RWPE2 (cell line): Measurements from ENCODE around the gene GIMD1.
"Not testable (repeated sequence)": the region's sequence is repeated elsewhere in the genome, so short reads cannot be mapped to it uniquely, and the experiment has no call there.

ENCODE experiments used
- ATAC-seq: fragments of 200-7000 bp; cut with Tn5 transposase; 3 replicates; pipeline ENCODE4 v1.9.1; 2021; ENCODE audit warnings: low read depth
- DNase-seq: peaks from one replicate; pipeline ENCODE4 v3.0.0-alpha.2; 2020; ENCODE audit warnings: low spot score
- H3K27ac ChIP-seq: fragments of 450-650 bp; 2 replicates; pipeline ENCODE4 v1.5.1; 2017; ENCODE audit warnings: mild to moderate bottlenecking; ENCODE audit not compliant: poor library complexity, severe bottlenecking
- H3K27me3 ChIP-seq: fragments of 250-450 bp; sonication (Bioruptor Pico); 2 replicates; pipeline ENCODE4 v1.5.1; 2021; ENCODE audit warnings: mild to moderate bottlenecking, moderate library complexity; ENCODE audit not compliant: insufficient read depth, poor library complexity, severe bottlenecking
- H3K36me3 ChIP-seq: fragments of 250-450 bp; sonication (Bioruptor Pico); 2 replicates; pipeline ENCODE4 v1.5.1; 2020; ENCODE audit warnings: low read depth, mild to moderate bottlenecking, moderate library complexity
- H3K4me1 ChIP-seq: fragments of 250-450 bp; sonication (Bioruptor Pico); 2 replicates; pipeline ENCODE4 v1.5.1; 2021; ENCODE audit warnings: mild to moderate bottlenecking, moderate library complexity; ENCODE audit not compliant: insufficient read depth, poor library complexity, severe bottlenecking
- H3K4me3 ChIP-seq: fragments of 250-450 bp; sonication (Bioruptor Pico); 2 replicates; pipeline ENCODE4 v1.5.1; 2021; ENCODE audit warnings: mild to moderate bottlenecking, moderate library complexity; ENCODE audit not compliant: severe bottlenecking
- H3K9me3 ChIP-seq: fragments of 250-450 bp; sonication (Bioruptor Pico); 2 replicates; pipeline ENCODE4 v1.5.1; 2021; ENCODE audit warnings: mild to moderate bottlenecking, moderate library complexity; ENCODE audit not compliant: severe bottlenecking
- TF ChIP-seq, protein P1 (sequence below): fragments of 450-650 bp; IDR thresholded peaks from one replicate; pipeline ENCODE4 v1.5.1; 2017; ENCODE audit warnings: mild to moderate bottlenecking, moderate library complexity; ENCODE audit not compliant: poor library complexity, severe bottlenecking

The GIMD1 gene

DNA sequence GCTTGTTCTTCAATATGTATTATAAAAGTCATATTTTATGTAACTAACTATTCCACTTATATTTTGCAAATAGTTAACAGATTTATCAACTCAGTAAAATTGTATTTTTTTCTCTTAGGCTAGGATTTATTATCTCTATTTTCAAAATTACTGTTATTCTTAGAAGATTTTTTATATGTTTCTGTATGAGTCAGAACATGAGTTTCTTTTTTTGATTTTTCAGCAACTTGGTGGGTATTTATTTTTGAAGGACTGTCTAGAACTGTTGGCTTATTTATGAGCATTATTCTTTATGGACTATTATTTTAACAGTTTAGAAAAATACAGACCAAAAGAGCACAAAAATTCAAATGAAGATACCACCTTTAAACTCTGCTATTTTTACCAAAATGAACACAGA, 45.5 kb downstream of the GIMD1 start:
- DNase-seq, result no peak

DNA sequence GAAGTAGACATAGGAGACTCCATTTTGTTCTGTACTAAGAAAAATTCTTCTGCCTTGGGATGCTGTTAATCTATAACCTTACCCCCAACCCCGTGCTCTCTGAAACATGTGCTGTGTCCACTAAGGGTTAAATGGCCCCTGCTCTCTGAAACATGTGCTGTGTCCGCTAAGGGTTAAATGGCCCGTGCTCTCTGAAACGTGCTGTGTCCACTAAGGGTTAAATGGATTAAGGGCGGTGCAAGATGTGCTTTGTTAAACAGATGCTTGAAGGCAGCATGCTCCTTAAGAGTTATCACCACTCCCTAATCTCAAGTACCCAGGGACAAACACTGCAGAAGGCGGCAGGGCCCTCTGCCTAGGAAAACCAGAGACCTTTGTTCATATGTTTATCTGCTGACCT, 46.8 kb downstream of the GIMD1 start:
- not testable (repeated sequence) for H3K4me3 ChIP-seq

More for the DNA sequence above, 45.5 kb downstream of the GIMD1 start:
- TF ChIP-seq, protein P1, sequence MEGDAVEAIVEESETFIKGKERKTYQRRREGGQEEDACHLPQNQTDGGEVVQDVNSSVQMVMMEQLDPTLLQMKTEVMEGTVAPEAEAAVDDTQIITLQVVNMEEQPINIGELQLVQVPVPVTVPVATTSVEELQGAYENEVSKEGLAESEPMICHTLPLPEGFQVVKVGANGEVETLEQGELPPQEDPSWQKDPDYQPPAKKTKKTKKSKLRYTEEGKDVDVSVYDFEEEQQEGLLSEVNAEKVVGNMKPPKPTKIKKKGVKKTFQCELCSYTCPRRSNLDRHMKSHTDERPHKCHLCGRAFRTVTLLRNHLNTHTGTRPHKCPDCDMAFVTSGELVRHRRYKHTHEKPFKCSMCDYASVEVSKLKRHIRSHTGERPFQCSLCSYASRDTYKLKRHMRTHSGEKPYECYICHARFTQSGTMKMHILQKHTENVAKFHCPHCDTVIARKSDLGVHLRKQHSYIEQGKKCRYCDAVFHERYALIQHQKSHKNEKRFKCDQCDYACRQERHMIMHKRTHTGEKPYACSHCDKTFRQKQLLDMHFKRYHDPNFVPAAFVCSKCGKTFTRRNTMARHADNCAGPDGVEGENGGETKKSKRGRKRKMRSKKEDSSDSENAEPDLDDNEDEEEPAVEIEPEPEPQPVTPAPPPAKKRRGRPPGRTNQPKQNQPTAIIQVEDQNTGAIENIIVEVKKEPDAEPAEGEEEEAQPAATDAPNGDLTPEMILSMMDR, result no peak
- peaks cover 14% of the 10 kb centered on the region for H3K4me1 ChIP-seq
- H3K27me3 ChIP-seq, result no peaks in the 10 kb centered on the region
- no peak for ATAC-seq
- peaks cover 71% of the 10 kb centered on the region for H3K36me3 ChIP-seq
- no peak overlapping the region for H3K4me3 ChIP-seq
- H3K9me3 ChIP-seq, result no peaks in the 10 kb centered on the region
- H3K27ac ChIP-seq, result no peak overlapping the region

DNA sequence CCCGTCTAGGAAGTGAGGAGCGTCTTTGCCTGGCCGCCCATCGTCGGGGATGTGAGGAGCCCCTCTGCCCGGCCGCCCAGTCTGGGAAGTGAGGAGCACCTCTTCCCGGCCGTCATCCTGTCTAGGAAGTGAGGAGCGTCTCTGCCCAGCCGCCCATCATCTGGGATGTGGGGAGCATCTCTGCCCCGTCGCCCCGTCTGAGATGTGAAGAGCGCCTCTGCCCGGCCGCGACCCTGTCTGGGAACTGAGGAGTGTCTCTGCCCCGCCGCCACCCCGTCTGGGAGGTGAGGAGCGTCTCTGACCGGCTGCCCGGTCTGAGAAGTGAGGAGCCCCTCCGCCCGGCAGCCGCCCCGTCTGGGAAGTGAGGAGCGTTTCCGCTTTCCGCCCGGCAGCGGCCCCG, 47.4 kb downstream of the GIMD1 start:
- not testable (repeated sequence) for ATAC-seq, DNase-seq, H3K9me3 ChIP-seq, H3K27ac ChIP-seq, H3K4me3 ChIP-seq, H3K27me3 ChIP-seq
- Histone ChIP-seq H3K36me3 (peaks cover 52% of the 10 kb centered on the region), H3K4me1 (peaks cover 23% of the 10 kb centered on the region)

More for the DNA sequence above, 46.8 kb downstream of the GIMD1 start:
- Histone ChIP-seq H3K4me1 (peaks cover 23% of the 10 kb centered on the region), H3K36me3 (peaks cover 58% of the 10 kb centered on the region)
- H3K27ac ChIP-seq, ATAC-seq, H3K27me3 ChIP-seq, DNase-seq, H3K9me3 ChIP-seq: not testable (repeated sequence)

DNA sequence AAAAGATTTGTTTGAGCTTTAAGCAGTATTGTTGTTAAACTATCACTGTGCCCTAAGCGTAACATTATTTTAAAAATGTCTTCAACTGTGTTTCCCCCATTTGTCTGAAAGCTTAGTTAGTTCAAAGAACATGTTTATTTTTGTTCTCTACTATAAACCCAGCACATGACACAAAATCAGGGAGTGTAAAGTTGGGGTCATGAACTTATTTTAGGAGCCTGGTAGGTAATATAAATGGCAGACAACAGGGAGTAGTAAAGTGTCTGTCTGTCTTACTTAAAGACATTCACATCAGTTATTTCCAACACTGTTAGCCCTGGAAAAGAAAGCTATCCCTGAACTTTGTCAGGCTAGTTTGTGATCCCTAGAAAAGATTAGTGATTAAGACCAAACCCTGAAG, 48.3 kb downstream of the GIMD1 start:
- ATAC-seq, result no peak
- Histone ChIP-seq H3K9me3 (no peaks in the 10 kb centered on the region), H3K36me3 (peaks cover 42% of the 10 kb centered on the region), H3K27me3 (no peaks in the 10 kb centered on the region), H3K27ac (no peak overlapping the region), H3K4me3 (no peak overlapping the region), H3K4me1 (peaks cover 17% of the 10 kb centered on the region)
- TF ChIP-seq, protein P1, result no peak
- no peak for DNase-seq

DNA sequence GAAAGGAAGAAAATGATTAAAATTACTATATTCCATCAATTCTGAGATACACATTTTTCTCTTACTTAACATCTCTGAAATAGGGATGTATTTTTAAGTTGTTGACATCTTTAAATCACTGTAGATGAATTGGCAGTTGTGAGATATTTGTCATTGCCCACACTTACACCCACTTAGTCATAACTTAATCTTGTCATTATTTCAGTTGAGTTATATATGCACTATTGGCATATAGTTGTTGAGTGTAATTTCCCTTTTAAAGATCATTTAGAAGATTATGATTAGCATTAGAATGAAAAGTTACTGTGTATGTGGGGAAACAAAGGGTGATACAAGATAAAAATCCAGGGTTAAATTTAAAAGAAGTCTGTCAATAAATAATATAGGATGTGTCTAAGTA, 50.1 kb downstream of the GIMD1 start:
- H3K27ac ChIP-seq, result no peak overlapping the region

DNA sequence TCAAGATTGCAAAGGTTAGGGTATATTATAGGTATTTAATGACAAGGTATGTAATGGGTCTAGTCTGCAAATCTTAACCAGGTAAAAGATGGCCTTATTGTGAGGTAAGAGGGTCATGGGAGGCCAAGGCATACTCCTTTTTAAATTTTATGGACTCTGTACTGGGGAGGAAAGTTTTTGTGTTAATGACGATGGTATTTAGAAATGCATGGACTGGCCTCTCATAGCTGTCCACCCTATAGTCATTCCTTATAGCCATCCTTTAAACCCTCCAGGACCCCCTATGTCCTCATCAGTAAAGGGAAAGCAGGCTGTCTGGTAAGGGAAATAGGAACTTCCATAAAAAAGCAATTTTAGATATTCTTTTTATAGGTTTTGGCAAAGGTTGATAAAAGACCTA, 50.8 kb downstream of the GIMD1 start:
- H3K36me3 ChIP-seq, result peaks cover 21% of the 10 kb centered on the region
- DNase-seq (no peak), ATAC-seq (no peak)
- H3K27ac ChIP-seq, result no peak overlapping the region
- TF ChIP-seq, protein P1, result no peak
- no peaks in the 10 kb centered on the region for H3K9me3 ChIP-seq
- H3K4me1 ChIP-seq, result peaks cover 19% of the 10 kb centered on the region
- H3K4me3 ChIP-seq, result peak overlapping the region; percentile 80
- no peaks in the 10 kb centered on the region for H3K27me3 ChIP-seq

More for the DNA sequence above, 50.1 kb downstream of the GIMD1 start:
- no peaks in the 10 kb centered on the region for H3K9me3 ChIP-seq
- TF ChIP-seq, protein P1, result no peak
- H3K4me3 ChIP-seq, result no peak overlapping the region
- peaks cover 19% of the 10 kb centered on the region for H3K4me1 ChIP-seq
- DNase-seq, result no peak
- no peak for ATAC-seq
- H3K36me3 ChIP-seq, result peaks cover 25% of the 10 kb centered on the region
- H3K27me3 ChIP-seq, result no peaks in the 10 kb centered on the region
